KG1 (cell line): ENCODE results near the gene PARP4.
"Not testable (repeated sequence)": the region's sequence is repeated elsewhere in the genome, so short reads cannot be mapped to it uniquely, and the experiment has no call there.

Source experiments
- DNase-seq: peaks from one replicate; lab custom pipeline; 2025; lab: John Stamatoyannopoulos, UW

PARP4 gene

GRCh38 chr13:24512197-24512907 is at the start of gene PARP4:
TSS of gene PARP4 (minus strand) at chr13:24512778. CDS start at chr13:24503776, 9,002 bp downstream.
- peak; percentile 90 for DNase-seq

GRCh38 chr13:24560579-24561187 is 48.1 kb upstream of the PARP4 start:
- DNase-seq: not testable (repeated sequence)

- DNase-seq: not testable (repeated sequence)
Measured at GRCh38 chr13:24559431-24560218, 47.0 kb upstream of the PARP4 start.

- DNase-seq: no peak
Measured at GRCh38 chr13:24557081-24557480, 44.5 kb upstream of the PARP4 start.

- DNase-seq: not testable (repeated sequence)
Measured at GRCh38 chr13:24553892-24554291, 41.3 kb upstream of the PARP4 start.

- DNase-seq: not testable (repeated sequence)
Measured at GRCh38 chr13:24541476-24542352, 29.1 kb upstream of the PARP4 start.

GRCh38 chr13:24541127-24541475 is 28.5 kb upstream of the PARP4 start:
- DNase-seq: no peak

GRCh38 chr13:24540236-24541126 is 27.9 kb upstream of the PARP4 start:
- DNase-seq: no peak

GRCh38 chr13:24539500-24540165 is 27.1 kb upstream of the PARP4 start:
- DNase-seq: no peak

- no peak for DNase-seq
Measured at GRCh38 chr13:24529478-24529877, 16.9 kb upstream of the PARP4 start.

- DNase-seq: no peak
Measured at GRCh38 chr13:24528816-24529398, 16.3 kb upstream of the PARP4 start.

- no peak for DNase-seq
Measured at GRCh38 chr13:24527266-24527775, 14.7 kb upstream of the PARP4 start.

GRCh38 chr13:24520733-24521132 is 8.2 kb upstream of the PARP4 start:
- no peak for DNase-seq

- no peak for DNase-seq
Measured at GRCh38 chr13:24516919-24517318, 4.3 kb upstream of the PARP4 start.

- no peak for DNase-seq
Measured at GRCh38 chr13:24512908-24513213, 283 bp upstream of the PARP4 start.

GRCh38 chr13:24511816-24512196 is 772 bp downstream of the PARP4 start:
- DNase-seq: peak; percentile 90

- no peak for DNase-seq
Measured at GRCh38 chr13:24511019-24511815, 1.4 kb downstream of the PARP4 start.

- no peak for DNase-seq
Measured at GRCh38 chr13:24506698-24507335, 5.8 kb downstream of the PARP4 start.

GRCh38 chr13:24506283-24506682 is 6.3 kb downstream of the PARP4 start:
- DNase-seq: not testable (repeated sequence)
